GM19099 (cell line): ENCODE results near the gene STEEP1.

Experiments used
- POLR2A ChIP-seq: IDR thresholded peaks from 3 replicates; pipeline ENCODE4 v1.6.1; 2011; ENCODE audit warnings: low read depth; ENCODE audit not compliant: insufficient read length; ENCODE audit errors: extremely low read depth

STEEP1 gene

DNA sequence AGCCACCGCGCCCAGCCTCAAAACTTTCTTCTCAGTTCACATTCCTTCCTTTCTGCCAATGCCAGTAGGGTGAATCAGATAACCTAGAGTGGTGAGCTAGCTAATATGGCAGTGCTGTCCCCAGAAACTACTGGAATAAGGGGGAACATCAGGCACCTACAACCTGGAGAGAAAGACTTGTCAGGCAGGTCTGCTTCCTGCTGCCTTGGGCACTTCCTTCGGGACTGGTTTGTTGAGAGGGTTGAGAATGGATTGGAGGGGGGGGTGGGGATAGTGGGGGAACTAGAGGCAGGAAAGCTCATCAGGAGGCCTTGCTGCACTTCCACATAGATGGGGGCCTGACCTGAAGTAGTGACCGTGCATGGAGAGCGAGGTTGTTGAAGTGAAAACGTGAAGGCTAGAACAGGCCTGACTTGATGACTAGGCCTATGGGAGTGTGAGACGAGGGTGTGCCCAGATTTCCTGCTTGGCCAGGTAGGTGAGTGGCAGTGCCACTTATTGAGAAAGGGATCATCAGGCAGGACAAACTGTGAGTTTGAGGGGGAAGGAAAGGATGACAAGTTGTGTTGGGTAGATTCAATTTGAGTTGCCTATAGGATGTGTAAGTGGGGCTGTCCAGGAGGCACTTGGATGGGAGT lies 63.6 kb downstream of the STEEP1 start:
- no peak for TF ChIP-seq POLR2A

DNA sequence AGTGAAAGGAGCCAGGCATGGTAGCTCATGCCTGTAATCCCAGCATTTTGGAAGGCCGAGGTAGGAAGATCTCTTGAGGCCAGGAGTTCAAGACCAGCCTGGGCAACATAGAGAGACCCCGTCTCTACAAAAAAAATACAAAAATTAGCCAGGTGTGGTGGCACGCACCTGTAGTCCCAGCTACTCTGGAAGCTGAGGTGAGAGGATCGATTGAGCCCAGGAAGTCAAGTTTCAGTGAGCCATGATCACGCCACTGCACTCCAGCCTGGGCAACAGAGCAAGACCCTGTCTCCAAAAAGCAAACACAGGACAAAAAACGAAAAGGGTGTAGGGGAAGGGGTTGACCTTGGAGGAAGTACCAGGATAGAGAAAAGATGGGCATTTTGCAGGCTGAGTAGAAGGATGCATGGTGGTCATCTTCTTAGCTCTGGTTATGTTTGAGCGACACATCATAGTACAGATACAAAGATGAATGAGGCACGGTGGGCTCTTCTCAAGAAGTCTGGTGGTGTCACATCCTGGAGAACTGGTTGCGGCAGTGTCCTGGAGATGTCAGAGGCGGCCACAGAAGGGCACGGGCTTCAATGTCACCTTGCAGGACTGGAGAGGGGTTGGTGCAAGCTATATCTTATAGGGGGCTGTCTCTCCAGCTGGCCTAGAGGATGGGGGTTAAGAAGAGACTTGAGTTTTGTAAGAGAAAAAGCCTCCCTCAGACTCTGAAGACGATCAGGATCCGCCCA lies 65.0 kb downstream of the STEEP1 start:
- no peak for TF ChIP-seq POLR2A

DNA sequence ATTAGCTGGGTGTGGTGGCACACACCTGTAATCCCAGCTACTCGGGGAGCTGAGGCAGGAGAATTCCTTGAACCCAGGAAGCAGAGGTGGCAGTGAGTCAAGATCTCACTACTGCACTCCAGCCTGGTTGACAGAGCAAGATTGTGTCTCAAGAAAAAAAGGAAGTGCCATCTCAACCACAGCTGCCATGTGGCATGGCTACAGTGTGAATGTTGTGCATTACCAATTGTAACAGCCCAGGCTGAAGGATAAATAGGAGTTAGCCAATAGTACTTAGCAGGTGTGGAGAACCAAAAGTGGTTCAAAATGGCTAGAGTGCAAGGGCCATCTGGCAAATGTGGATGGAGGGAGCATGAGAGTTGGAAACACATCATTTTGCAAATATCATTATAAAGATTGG lies 68.0 kb downstream of the STEEP1 start:
- no peak for TF ChIP-seq POLR2A

DNA sequence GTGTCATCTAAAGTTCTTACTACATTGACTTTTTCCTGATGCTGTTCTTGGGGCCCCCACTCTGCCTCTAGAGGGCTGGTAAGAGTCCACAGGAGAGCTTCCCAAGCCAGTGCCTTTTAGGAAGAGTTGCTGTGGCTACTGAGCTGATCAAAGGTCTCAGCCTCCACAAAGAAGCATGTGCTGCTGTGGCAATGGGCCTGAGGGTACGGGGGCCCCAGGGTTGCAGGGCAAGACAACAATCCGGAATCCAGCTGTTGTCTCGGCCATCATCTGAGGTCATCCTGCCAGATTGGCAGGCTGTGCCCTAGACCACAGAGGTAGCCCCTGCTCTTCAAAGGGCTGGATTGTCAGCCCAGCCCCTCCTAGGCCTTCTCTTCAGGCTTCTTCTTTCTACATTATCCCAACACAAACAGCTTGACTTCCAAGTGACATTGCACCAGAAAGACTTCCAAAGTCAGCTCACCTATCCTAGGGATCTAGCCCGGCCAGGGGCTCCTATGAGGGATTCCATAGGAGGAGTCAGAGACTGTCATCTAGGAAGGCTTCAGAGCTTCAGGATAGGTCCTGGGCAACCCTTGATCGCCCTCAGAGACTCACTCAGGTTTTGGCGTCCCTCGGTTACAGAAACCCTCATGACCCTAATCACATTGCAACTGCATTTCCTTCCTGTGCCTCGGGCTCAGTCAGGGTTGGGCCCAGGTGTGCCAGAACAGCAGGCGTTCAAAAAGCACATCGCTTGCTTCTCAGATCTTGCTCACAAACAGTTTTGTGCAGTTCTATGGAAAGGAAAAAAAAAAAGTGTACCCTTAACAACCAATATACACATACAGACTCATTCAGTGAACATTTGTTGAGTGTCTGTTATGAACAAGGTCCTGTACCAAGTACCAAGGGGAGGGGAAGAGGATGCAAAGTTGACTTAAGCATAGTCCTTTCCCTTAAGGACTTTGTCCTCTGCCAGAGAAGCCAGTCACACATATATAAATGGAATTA lies 69.2 kb downstream of the STEEP1 start:
- TF ChIP-seq POLR2A, result no peak

DNA sequence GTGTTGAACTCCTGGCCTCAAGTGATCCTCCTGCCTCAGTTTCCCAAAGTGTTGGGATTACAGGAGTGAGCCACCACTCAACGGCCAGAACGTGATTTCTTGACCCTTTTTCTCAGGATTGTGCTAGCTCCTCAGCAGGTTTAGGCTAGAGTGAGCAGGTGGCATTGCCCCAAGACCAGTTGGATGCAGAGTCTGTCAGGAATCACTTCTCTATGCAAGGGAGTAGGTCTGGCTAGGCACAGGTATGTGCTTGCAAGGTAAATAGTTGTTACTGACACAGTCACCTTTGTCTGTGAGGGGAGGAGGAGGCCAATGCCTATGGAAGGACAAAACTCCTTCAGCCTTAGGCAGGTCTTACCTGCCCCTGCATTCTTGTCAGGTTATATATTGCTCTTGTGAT lies 72.7 kb downstream of the STEEP1 start:
- TF ChIP-seq POLR2A, result no peak

DNA sequence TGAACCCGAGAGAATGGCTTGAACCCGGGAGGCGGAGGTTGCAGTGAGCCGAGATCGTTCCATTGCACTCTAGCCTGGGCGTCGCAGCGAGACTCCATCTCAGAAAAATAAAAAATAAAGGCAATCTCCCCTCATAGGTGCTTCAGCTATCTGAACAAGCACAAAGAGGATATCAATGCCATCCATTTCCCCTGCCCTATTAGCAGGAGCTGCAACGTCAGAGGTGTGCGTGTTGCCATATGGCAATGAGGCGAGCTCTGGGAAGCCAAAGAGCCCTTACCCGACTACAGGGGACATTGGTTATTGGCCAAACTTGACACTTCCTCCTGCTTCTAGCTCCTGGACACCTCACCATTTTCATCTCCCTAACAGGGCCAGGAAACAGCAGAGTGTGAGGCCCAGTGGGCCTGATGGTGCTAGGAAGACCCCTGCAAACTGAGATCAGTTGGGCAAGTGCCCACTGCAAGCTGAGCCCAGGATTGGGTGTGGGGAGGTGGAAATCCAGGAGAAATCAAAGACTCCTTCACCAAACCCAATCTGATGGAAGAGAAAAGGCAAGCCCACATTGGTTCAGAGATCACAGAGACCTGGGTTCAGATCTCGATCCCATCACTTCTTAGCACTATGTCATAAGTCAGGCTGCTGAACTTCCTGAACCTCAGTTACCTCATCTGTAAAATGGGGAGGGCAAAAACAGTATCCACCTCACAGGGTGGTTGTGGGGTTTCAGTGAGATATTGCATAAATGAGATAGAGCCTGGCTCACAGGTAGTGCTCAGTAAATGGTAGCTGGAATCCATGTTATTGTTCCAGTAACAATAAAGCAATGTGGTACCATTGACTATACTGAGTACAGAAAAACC lies 75.8 kb downstream of the STEEP1 start:
- no peak for TF ChIP-seq POLR2A

DNA sequence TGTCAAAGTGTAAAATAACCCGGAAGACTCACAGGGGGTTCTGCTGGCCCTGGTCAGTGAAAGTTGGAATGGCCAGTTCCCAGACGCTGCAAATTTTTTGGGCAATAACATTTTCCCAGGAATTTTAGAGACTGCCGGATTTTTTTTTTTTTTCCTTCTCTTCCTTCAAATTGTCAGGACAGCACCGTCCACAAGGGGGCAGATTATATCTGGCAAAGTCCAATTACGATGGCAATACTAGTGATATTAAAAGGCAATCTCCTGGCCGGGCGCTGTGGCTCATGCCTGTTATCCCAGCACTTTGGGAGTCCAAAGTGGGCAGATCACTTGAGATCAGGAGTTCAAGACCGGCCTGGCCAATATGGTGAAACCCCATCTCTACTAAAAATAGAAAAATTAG lies 76.5 kb downstream of the STEEP1 start:
- no peak for TF ChIP-seq POLR2A
